ENCODE results near the gene REV3L.

REV3L gene

DNA sequence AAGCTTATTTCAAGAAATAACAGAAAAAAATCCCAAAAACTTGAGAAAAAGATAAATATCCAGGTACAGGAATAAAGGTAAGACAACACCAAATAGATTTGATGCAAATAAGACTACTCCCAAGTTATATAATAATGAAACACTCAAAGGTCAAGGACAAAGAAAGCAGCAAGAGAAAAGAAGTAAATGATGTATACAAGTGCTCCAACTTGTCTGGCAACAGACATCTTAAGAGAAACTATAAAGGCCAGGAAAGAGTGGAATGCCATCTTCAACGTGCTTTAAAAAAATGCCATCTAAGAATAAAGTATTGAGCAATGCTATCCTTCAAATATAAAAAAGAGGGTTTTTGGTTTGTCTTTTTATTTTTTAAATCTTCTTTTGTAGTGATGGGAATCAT is 54.2 kb downstream of the REV3L start:
- no peak for TF ChIP-seq GATA3 (IDR thresholded peaks at IDR 0.05; ENCODE audit: low read depth, low read length)
- no peak for TF ChIP-seq GATA2 (IDR thresholded peaks at IDR 0.05; ENCODE audit: low read depth, low read length)

DNA sequence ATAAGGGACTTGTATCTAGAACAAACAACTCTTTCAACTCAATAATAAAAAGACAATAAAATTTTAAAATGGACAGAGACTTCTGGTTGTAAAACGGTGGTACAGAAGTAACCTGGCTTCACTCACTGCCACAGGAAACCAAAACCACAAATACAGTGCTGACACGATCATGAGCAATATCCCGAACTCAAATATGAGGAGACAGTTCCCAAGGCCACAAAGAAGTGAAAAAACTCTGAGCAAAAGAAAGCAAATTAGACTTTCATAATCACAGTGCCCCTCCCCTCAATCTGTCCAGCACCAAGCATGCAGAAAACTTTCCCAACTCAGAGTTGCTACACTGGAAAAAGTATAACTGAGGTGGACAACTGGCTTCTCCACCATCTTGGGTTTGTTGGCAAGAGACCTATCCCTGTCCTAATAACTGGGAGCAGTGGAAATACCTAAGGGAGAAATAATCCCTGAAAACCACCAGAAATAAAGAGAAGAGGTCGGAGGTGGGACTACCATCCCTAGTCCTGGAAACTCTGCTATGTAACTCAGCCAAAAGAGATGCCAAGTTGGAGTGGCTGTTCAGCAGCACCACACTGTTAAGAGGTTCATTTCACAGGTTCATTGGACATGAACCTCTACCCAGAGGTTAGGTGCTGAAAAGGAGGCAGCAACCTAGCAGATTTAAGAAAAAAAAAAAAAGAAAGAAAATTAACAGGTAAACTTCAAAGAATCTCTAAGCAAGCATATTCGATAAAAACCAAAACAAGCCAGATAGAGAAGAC is 55.5 kb downstream of the REV3L start:
- no peak for TF ChIP-seq GATA2 (IDR thresholded peaks at IDR 0.05; ENCODE audit: low read depth, low read length)
- TF ChIP-seq GATA3 (IDR thresholded peaks at IDR 0.05; ENCODE audit: low read depth, low read length): no peak

- TF ChIP-seq GATA3 (IDR thresholded peaks at IDR 0.05; ENCODE audit: low read depth, low read length) (no peak), GATA2 (IDR thresholded peaks at IDR 0.05; ENCODE audit: low read depth, low read length) (no peak)
These were observed 58.8 kb downstream of the REV3L start for GRCh38 chr6:111423960-111424846.

GRCh38 chr6:111423055-111423633 is 59.9 kb downstream of the REV3L start:
- TF ChIP-seq GATA2 (IDR thresholded peaks at IDR 0.05; ENCODE audit: low read depth, low read length) (no peak), GATA3 (IDR thresholded peaks at IDR 0.05; ENCODE audit: low read depth, low read length) (no peak)

DNA sequence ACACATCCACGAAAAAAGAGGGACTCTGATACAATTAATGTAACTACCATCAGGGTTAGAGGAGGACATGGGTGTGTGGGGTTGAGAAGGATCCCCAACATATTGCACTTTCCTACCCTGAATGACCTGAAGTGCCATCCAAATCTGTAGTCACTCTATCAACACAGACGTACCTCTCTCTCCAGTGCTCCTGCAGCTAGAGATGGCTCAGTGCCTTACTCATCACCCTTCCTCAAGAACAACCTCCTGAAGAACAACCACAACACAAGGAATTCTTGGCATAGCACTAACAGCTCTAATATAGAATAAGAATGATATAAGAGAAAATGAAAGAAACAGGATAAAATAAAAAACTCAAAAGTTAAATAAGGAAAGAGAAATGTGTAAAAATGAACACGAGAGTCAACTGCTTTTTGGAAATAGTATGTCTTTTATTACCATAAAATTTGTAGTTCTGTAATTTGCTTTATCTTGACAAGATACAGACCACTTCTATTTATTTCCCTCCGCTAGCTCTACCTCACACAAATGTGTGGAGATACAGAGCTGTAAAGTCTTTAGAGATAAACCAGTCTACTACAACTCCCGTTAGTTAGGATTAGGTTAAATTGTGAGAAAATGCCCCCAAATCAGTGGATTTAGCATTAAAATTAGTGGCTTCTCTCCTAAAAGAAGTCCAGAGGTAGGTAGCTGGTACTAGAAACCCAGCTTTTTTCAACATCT is 63.9 kb downstream of the REV3L start:
- TF ChIP-seq GATA2 (IDR thresholded peaks at IDR 0.05; ENCODE audit: low read depth, low read length): no peak
- no peak for TF ChIP-seq GATA3 (IDR thresholded peaks at IDR 0.05; ENCODE audit: low read depth, low read length)

GRCh38 chr6:111417946-111418345 is 65.1 kb downstream of the REV3L start:
- no peak for TF ChIP-seq GATA3 (IDR thresholded peaks at IDR 0.05; ENCODE audit: low read depth, low read length)
- TF ChIP-seq GATA2 (IDR thresholded peaks at IDR 0.05; ENCODE audit: low read depth, low read length): no peak

GRCh38 chr6:111417181-111417585 is 65.8 kb downstream of the REV3L start:
- TF ChIP-seq GATA3 (IDR thresholded peaks at IDR 0.05; ENCODE audit: low read depth, low read length): no peak
- TF ChIP-seq GATA2 (IDR thresholded peaks at IDR 0.05; ENCODE audit: low read depth, low read length): peak; percentile 22; the same call in 1 of the 2 replicates

DNA sequence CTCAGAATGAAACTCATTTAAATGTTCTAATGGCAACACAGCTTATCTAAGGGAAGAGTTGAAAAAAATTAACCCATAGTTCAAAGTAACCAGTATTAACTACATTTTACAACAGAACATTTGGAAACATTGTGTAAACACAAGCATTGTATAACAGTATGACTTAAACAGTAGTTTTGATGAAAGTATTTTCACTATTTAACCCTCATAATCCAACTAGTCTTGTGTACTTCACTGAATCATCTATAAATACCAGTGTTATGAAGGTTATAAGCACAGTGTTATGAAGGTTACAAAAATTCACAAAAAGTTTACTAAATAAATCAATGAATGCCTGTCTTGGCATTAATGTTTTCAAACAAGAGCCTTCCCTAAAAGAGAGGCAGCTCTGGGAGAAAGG is 66.5 kb downstream of the REV3L start:
- TF ChIP-seq GATA3 (IDR thresholded peaks at IDR 0.05; ENCODE audit: low read depth, low read length): no peak
- no peak for TF ChIP-seq GATA2 (IDR thresholded peaks at IDR 0.05; ENCODE audit: low read depth, low read length)

GRCh38 chr6:111414373-111414772 is 68.6 kb downstream of the REV3L start:
- no peak for TF ChIP-seq GATA3 (IDR thresholded peaks at IDR 0.05; ENCODE audit: low read depth, low read length)
- TF ChIP-seq GATA2 (IDR thresholded peaks at IDR 0.05; ENCODE audit: low read depth, low read length): no peak

- TF ChIP-seq GATA3 (IDR thresholded peaks at IDR 0.05; ENCODE audit: low read depth, low read length) (no peak), GATA2 (IDR thresholded peaks at IDR 0.05; ENCODE audit: low read depth, low read length) (no peak)
These were observed 70.9 kb downstream of the REV3L start for GRCh38 chr6:111411978-111412566.

DNA sequence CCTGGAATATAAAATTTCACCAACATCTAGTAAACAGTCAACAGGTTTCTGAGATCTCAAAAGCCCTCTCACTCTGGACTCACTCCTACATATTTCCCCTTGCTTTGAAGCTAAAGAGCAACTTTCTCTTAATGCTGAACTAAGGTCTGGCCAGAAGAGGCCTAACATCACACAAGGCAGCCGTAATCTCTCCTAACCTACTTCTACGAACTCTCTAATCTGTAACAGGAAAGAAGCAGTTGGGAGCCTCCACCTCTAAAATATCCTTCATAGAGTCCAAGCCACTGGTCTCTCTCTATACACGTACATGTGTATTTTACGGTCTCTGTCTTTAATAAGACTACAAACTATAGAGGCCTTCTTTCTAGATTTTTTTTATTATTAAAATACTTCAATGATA is 72.0 kb downstream of the REV3L start:
- TF ChIP-seq GATA3 (IDR thresholded peaks at IDR 0.05; ENCODE audit: low read depth, low read length): no peak
- TF ChIP-seq GATA2 (IDR thresholded peaks at IDR 0.05; ENCODE audit: low read depth, low read length): no peak

- TF ChIP-seq GATA3 (IDR thresholded peaks at IDR 0.05; ENCODE audit: low read depth, low read length): no peak
- no peak for TF ChIP-seq GATA2 (IDR thresholded peaks at IDR 0.05; ENCODE audit: low read depth, low read length)
These were observed 72.6 kb downstream of the REV3L start for GRCh38 chr6:111410371-111410770.

DNA sequence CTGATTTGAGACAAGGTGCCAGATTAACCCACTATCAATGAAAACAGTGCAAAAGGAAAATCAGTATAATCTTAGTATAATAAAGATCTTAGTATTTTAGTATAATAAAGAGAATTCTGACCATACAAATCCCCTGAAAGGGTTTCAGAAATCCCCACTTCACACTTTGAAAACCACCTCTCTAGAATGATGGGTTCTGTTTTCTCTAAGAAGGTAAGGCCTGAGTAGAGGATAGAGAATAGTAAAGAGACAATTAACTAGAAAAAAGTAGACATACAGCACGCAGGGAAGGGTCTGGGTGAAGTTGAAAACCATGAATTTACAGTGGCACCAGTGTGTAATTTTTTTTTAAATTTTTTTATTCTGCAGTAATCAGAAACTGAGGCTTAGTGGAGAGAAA is 73.6 kb downstream of the REV3L start:
- no peak for TF ChIP-seq GATA3 (IDR thresholded peaks at IDR 0.05; ENCODE audit: low read depth, low read length)
- TF ChIP-seq GATA2 (IDR thresholded peaks at IDR 0.05; ENCODE audit: low read depth, low read length): no peak

Measured in SH-SY5Y (cell line).